Ecto neural progenitor cell (in vitro differentiated cells): ENCODE results near the gene CHST2.

Source experiments
- DNase-seq: peaks from one replicate; pipeline ENCODE4 v3.0.0-alpha.2; 2018; ENCODE audit warnings: low spot score

The CHST2 gene

DNA sequence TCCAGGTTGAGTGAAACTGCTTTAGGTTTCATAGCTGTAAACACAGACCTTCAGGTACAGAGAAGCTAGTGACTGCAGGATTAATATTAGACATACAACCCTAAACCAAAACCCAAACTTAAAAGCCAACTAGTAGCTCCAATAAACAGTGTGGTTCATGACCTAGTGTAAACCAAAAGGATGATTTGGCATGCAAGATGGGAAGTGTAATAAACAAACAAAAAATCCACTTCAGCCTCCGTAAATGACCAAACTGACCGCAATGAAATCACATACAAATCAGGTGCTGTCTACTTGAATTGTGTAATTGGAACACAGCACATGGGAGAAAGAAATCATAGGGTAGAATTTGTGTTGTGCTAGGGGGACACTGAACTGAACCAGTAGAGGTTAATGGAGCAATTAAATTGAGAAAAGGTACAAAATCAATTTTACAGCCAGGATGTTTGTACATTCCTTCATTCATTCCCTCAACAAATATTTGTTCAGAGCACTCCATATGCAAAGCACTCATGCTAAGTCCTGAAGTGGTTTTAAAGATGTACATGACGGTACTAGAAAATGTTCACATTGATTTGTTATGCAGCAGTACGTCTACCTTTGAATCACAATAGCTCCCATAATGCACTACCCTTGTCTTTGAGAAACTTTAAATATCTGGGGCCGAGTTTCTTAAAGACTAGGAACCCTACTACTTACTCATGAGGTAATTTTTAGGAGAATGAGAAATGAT, 21.4 kb upstream of the CHST2 start:
- DNase-seq: no peak

DNA sequence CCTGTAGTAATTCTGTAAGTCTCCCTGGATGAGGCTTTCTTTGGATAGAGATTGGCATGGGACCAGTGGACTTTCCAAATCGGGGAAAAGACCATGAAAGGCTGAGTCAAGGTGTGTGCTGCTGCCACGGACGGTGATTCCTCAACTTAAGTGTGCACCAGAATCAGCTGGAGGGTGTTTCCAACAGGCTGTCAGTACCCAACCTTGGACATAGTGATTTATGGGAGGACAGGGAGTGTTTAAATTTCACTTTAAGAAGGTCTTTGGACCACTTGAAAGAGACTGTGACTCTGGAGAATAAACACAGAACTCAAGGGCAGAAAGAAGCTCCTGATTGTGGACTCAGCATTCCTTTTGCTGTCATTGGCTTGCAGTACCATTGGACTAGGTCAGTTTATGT, 20.4 kb upstream of the CHST2 start:
- DNase-seq: no peak

- no peak for DNase-seq
Observed at GRCh38 chr3:143099690-143100089, 19.9 kb upstream of the CHST2 start.

- no peak for DNase-seq
Observed at GRCh38 chr3:143100451-143100850, 19.1 kb upstream of the CHST2 start.

DNA sequence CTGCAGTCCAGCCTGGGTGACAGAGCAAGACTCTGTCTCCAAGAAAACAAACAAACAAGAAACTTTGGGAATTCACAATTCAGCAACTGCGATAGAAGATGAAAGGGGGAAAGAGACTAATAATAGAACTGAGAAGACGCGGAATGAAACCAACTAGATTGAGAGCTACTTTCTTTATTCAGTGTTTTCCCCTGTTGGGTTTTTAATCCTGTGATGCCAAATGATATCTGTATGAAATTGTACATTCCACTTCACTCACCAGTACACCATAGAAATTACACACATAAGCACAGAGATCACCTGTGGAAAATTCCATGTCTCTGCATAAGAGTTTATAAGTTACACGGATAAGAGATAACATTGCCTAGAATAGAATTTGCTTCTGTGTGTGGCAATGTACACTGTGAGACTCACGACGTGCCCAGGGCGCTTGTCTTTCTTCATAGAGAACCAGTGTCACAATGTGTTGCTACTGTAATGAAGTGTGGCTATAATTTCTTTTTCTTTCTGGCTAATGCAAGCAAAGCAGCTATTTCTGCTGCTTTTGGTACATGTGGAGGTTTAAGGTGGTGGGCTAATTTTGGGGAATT, 17.7 kb upstream of the CHST2 start:
- DNase-seq: no peak

DNA sequence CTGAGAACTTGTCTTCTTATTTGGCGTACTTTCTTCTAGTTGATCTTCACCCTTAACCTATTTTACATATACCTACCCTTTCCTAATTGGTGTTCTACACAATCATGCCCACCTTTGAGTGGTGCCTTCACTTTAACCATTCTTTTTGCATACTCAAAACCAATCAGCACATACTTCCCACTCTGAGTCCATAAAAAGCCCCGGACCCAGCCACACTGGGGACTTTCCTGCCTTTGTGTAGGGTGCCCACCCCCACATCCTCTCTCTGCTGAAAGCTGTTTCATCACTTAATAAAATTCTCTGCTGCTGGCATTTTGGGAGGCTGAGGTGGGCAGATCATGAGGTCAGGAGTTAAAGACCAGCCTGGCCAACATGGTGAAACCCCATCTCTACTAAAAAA, 15.9 kb upstream of the CHST2 start:
- no peak for DNase-seq

DNA sequence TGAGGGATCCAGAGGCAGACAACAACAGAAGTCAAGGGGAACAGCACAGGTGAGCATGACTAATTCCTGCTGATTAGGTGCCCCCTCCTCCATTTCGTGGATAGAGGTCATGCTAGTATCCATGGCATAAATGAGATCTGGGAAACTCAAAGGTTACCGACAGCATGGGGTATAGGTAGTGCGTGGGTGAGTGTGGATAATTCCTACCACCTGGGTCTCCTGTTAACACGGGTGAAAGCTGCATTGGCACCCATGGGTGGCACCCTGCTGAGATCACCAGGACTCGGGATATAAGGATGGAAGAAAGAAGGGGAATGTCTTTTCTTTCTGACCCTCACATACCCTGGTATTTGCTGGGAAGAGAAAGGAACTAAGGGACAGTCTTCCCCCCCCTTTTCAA, 14.4 kb upstream of the CHST2 start:
- DNase-seq: no peak

- no peak for DNase-seq
Observed at GRCh38 chr3:143109861-143110260, 9.7 kb upstream of the CHST2 start.

- no peak for DNase-seq
Observed at GRCh38 chr3:143110371-143110770, 9.2 kb upstream of the CHST2 start.

DNA sequence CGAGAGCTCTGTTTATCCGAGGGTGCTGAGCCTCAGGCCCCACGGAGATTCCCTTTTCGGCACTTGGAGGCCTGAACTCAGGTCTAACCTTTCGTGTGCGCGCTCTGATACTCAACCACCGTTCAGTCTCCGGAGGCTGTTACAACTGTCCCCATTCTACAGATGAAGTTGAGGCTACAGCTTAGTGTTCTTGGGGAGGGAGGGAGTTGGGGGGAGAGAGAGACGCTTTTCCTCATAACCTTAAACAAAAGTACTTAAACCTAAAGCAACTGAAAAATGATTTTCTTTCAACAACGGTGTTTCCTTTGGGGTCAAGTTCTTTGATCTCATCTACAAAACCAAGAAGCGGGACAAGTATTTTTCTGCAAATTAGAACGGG, 952 bp upstream of the CHST2 start:
- DNase-seq: no peak

DNA sequence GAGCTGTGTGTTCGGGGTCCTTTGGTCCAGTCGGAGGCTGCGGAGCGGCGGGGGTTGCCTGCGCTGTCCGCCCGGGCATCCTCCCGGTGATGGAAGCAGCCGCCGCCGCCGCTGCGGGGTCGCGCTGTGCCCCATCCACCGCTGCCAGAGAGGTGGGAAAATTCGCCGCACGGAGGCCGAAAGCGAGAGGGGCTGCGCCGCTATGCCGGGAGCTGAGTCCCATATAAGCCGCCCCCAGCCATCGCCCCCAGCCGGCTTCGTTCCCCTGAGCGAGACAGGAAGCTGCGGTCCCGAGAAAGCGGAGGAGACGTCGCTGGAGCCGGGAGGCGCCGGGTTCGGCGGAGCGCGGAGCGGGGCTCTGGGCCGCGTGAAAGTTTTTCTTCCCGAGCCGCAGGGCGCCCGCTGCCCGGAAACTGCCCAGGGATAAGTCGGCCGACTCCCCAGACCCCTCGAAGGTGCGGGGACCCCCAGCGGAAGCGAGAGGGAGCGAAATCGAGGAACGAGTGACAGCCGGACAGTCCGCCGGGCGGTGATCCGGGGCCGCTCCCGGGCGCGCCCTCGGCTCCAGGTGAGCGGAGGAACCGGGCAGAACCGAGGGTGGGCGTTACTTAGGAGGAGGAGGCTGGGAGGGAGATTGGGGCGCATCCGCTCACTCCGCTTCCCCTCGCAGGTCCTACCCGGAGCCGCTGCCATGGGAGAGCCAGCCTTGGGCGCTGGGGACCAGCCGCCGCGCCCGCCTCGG, 574 bp downstream of the CHST2 start:
- DNase-seq: peak; percentile 76

DNA sequence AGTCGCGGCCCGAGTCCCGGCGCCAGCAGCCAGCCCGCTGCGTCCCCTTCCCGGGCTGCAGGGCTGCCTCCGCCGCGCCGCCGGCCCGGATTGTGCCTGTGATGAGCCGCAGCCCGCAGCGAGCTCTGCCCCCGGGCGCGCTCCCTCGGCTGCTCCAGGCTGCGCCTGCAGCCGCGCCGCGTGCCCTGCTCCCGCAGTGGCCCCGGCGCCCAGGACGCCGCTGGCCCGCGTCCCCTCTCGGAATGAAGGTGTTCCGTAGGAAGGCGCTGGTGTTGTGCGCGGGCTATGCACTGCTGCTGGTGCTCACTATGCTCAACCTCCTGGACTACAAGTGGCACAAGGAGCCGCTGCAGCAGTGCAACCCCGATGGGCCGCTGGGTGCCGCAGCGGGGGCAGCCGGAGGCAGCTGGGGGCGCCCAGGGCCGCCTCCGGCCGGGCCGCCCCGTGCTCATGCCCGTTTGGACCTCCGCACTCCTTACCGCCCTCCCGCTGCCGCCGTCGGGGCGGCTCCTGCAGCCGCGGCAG, 1.2 kb downstream of the CHST2 start:
- peak; percentile 75 for DNase-seq

- no peak for DNase-seq
Observed at GRCh38 chr3:143121241-143122088, 1.9 kb downstream of the CHST2 start.

DNA sequence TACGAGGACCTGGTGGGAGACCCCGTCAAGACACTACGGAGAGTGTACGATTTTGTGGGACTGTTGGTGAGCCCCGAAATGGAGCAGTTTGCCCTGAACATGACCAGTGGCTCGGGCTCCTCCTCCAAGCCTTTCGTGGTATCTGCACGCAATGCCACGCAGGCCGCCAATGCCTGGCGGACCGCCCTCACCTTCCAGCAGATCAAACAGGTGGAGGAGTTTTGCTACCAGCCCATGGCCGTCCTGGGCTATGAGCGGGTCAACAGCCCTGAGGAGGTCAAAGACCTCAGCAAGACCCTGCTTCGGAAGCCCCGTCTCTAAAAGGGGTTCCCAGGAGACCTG, 2.5 kb downstream of the CHST2 start:
- DNase-seq: no peak

- DNase-seq: no peak
Observed at GRCh38 chr3:143122608-143123352, 3.2 kb downstream of the CHST2 start.

DNA sequence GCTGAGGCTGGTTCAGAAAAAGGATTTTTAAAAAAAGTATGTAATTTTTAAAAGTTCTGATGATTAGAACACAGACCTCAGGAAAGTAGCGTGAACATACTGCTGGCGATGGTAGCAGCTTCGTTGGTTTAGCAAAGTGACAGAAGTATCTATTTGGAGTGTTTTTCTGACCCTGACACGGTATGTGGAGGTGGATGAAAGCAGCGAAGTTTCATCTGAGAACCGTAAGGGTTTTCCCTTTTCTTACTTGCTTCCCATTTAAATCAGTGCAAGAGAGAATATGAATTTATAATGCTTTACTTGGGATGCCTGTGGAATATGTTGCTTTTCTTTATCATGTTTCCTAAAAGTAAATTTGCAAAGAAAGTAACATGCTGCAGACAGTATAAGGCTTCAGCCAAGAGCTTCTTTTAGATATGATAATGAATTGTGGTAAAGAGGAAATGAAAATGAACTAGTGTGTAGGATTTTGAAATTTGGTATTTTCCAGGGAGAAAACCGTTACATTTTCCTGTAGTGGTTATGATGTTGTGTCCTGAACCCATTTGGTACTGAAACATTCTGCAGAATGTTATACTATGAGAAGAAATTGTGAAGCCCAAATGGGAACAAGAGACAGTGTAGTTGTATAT, 3.9 kb downstream of the CHST2 start:
- no peak for DNase-seq

DNA sequence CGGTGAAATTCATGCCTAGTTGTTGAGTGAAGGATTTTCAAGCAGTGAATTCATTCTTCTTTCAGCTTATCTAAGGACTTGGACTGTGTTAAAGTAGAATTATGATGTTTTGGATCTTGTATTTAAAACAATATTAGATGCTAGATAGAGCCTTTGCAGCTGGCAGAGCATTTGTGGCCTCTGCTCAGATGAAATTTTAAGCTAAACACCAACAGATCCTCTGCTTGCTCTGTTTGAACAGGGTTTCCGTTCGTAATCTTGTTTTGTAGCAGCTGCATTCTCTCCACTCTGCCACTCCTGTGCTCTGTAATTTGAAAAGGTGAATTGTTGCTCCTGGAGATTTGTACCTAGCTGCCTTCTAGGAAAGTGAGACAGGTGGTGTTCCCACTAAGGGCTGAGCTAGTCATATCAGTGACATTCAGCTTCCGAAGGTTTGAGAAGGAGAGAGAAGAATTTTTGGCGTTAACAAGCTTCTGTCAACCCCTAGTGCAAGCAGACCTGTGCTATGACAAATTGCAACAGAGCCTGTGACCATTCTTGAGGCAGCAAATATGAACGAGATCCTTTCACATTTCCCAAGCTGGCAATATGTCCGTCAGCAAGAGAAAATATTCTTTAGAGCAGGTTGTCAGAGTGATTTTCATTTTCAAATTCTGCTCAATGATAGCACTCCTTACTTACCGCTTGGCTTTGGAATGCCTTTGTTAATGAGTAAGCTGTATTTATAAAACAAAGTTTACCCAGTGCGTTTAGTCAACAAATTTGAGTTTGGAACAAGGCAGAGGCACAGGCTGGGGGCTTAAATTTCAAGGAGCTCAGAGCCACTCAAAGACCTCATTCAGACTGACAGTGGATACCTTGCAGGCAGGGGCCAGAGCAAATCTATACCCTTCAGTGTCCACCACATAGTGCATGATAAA, 5.3 kb downstream of the CHST2 start:
- no peak for DNase-seq

DNA sequence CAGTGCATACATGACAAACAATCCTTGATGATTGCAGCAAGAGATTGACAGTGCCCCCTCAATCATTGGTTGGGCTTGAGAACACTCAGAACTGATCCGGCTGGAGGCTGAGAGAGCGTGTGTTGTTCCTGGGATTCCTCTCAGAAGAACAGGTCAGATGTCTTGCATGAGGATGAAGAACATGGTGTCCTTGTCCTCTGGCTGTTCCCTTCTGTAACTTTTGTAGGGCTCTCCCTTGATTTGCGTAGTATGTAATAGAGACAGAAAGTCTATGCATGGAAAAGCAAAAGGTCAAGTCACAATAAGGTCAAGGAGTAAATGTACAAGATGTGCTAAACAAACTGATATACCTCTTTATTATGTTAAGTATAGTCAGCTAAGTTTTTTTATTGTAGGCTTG, 8.2 kb downstream of the CHST2 start:
- DNase-seq: no peak

DNA sequence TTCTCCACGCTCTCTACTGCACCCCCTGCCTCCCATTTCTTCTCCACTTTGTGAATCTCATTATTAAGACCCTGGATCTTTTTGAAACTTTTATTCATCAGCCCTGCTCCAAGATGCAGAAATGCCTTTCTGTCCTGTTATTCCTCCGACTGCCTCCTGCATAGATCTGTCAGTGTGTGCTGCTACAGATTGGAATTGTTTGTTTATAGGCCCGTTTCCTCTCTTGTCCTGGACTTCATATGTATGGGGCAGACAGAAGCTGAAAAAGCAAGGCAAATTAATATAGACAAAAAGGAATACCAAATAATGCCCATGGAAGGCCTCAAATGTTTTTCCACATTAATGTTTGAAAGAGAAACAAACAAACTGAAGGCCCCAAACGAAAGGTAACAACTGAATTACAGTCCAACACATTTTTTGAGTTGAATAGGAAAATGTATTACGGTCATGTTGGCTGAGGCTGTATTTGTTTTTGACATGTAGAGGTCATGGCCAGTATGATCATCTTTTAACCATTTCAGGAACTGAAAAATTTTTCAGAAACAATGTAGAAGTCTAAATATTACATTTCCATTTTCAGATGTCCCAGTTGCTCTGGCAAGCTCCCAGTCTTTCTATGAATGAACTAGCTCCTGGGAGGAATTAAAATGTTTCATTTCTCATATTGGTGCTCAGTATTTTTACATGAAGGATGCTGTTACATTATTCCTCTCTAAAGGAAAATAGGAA, 8.8 kb downstream of the CHST2 start:
- DNase-seq: no peak
